HepG2 (cell line): ENCODE measurements around the gene C1R. TPM values are rescaled to one million over a fixed set of nuclear protein-coding genes. Genes with fewer than 3 reads are reported as not detected.
A peak's percentile ranks its signal among the peaks of the same experiment; 100 is the strongest.

Source experiments
- CAMTA2 ChIP-seq: sonication (generic); formaldehyde crosslinking; IDR thresholded peaks from 2 replicates; pipeline ENCODE4 v1.4.0; 2020; ENCODE audit warnings: mild to moderate bottlenecking, missing genetic modification reagents, borderline replicate concordance
- CENPX ChIP-seq: sonication (generic); formaldehyde crosslinking; IDR thresholded peaks from 2 replicates; pipeline ENCODE4 v1.9.0; 2021; ENCODE audit warnings: mild to moderate bottlenecking, missing genetic modification reagents, moderate library complexity
- CREM ChIP-seq, 2 experiments: sonication (generic) in 1 of 2; formaldehyde crosslinking in 1 of 2; IDR thresholded peaks; 2 replicates each; pipeline versions ENCODE4 v1.4.0 to v1.6.1; 2016 to 2020; ENCODE audit warnings: antibody characterized with exemption in 1 of 2, mild to moderate bottlenecking in 1 of 2, missing genetic modification reagents in 1 of 2
- CTCF ChIP-seq: sonication (generic); formaldehyde crosslinking; IDR thresholded peaks from 2 replicates; pipeline ENCODE4 v1.5.0; 2020; ENCODE audit warnings: mild to moderate bottlenecking, missing genetic modification reagents, moderate library complexity
- HOMEZ ChIP-seq: IDR thresholded peaks from 2 replicates; pipeline ENCODE4 v1.6.1; 2016; ENCODE audit warnings: low read depth
- HOXA5 ChIP-seq: sonication (generic); formaldehyde crosslinking; IDR thresholded peaks from 2 replicates; pipeline ENCODE4 v1.4.0; 2020; ENCODE audit warnings: missing genetic modification reagents
- KDM1A ChIP-seq: IDR thresholded peaks from 2 replicates; pipeline ENCODE4 v1.6.1; 2016; ENCODE audit warnings: missing compliant biosample characterization
- MEF2D ChIP-seq: sonication (generic); formaldehyde crosslinking; IDR thresholded peaks from 2 replicates; pipeline ENCODE4 v1.5.1; 2020; ENCODE audit warnings: mild to moderate bottlenecking, missing genetic modification reagents
- MTERF4 ChIP-seq: sonication (generic); formaldehyde crosslinking; IDR thresholded peaks from 2 replicates; pipeline ENCODE4 v1.8.0; 2023; ENCODE audit warnings: mild to moderate bottlenecking, missing genetic modification reagents
- NCOR1 ChIP-seq: fragments of 200-600 bp; sonication (generic); IDR thresholded peaks from 2 replicates; pipeline ENCODE4 v1.7.0; 2017; ENCODE audit warnings: antibody characterized with exemption, low read length, borderline replicate concordance
- NRL ChIP-seq: sonication (generic); formaldehyde crosslinking; IDR thresholded peaks from 2 replicates; pipeline ENCODE4 v1.5.0; 2020; ENCODE audit warnings: missing genetic modification reagents, mild to moderate bottlenecking, moderate library complexity, borderline replicate concordance
- RFX1 ChIP-seq: fragments of 450-650 bp; IDR thresholded peaks from 2 replicates; pipeline ENCODE4 v1.6.1; 2017
- RFX5 ChIP-seq: IDR thresholded peaks from 2 replicates; pipeline ENCODE4 v1.6.1; 2011; ENCODE audit warnings: low read depth, low read length, improper control_type of control experiment
- SNRNP70 ChIP-seq: fragments of 200-400 bp; formaldehyde crosslinking; IDR thresholded peaks from 2 replicates; pipeline ENCODE4 v1.6.1; 2017; ENCODE audit warnings: mild to moderate bottlenecking, low read depth, low read length, moderate library complexity
- TGIF2 ChIP-seq: IDR thresholded peaks from 2 replicates; pipeline ENCODE4 v1.6.1; 2016; ENCODE audit warnings: control low read depth, missing compliant biosample characterization
- ZBTB3 ChIP-seq: sonication (generic); formaldehyde crosslinking; IDR thresholded peaks from 2 replicates; pipeline ENCODE4 v1.4.0; 2020; ENCODE audit warnings: low read depth, mild to moderate bottlenecking, moderate library complexity, missing genetic modification reagents, borderline replicate concordance
- ZNF280D ChIP-seq: sonication (generic); formaldehyde crosslinking; IDR thresholded peaks from 2 replicates; pipeline ENCODE4 v1.5.1; 2020; ENCODE audit warnings: mild to moderate bottlenecking, missing genetic modification reagents
- ZNF329 ChIP-seq: sonication (generic); formaldehyde crosslinking; IDR thresholded peaks from 2 replicates; pipeline ENCODE4 v1.9.0; 2021; ENCODE audit warnings: low read depth, mild to moderate bottlenecking, missing genetic modification reagents
- ZNF343 ChIP-seq: sonication (generic); formaldehyde crosslinking; IDR thresholded peaks from 2 replicates; pipeline ENCODE4 v1.4.0; 2020; ENCODE audit warnings: mild to moderate bottlenecking, missing genetic modification reagents
- ZNF570 ChIP-seq: sonication (generic); formaldehyde crosslinking; IDR thresholded peaks from 2 replicates; pipeline ENCODE4 v1.4.0; 2020; ENCODE audit warnings: mild to moderate bottlenecking, missing genetic modification reagents, borderline replicate concordance
- polyA plus RNA-seq, 8 experiments: library from polyadenylated mRNA; depleted of rRNA in 3 of 8; stranded (reverse) in 7 of 8; unstranded in 1 of 8; fragments of >200 nt; fragmentation: Illumina TruSeq in 4 of 8; extraction: Trizol in 4 of 8; gene quantifications; 2 replicates each; pipeline versions ENCODE4 v1.2.1 to v1.2.3, GENCODE V29; 2011 to 2016; ENCODE audit warnings: low read depth in 4 of 8, missing spikeins in 1 of 8, mixed read lengths in 1 of 8; ENCODE audit not compliant: insufficient read depth in 1 of 8
- total RNA-seq, 5 experiments: library from RNA; depleted of rRNA; stranded (reverse); fragments of >200 nt; fragmentation: Illumina TruSeq; extraction: Trizol; gene quantifications; 2 replicates each; pipeline ENCODE4 v1.2.3, GENCODE V29; 2016; ENCODE audit warnings: low read depth in 1 of 5

C1R gene
- total and polyA plus RNA-seq, 2 of the 13 experiments (the other 11 are each of a cell fraction or from before 2014, with no cell fraction given): 3.5 to 6.5 TPM

GRCh38 chr12:7129872-7130691 is 37.8 kb upstream of the C1R start, which contains the start of gene CLSTN3 (continued):
- TF ChIP-seq ZBTB3: no peak
- no peak for TF ChIP-seq NRL (CRISPR knock-in tag)
- TF ChIP-seq ZNF570: no peak
- no peak for TF ChIP-seq CENPX (CRISPR knock-in tag)
- TF ChIP-seq CAMTA2 (CRISPR knock-in tag): no peak
- TF ChIP-seq MEF2D (CRISPR knock-in tag): 0 out of 2 replicates have a peak, but pooled peaks have one; percentile 13
- TF ChIP-seq KDM1A (CRISPR knock-in tag): no peak
- no peak for TF ChIP-seq CTCF (CRISPR knock-in tag)
- no peak for TF ChIP-seq ZNF343 (CRISPR knock-in tag)
- TF ChIP-seq ZNF280D: no peak
- no peak for TF ChIP-seq HOMEZ
- TF ChIP-seq MTERF4 (CRISPR knock-in tag): no peak
- TF ChIP-seq NCOR1: peak; percentile 33; the same call in 1 of the 2 replicates
- 0 out of 2 replicates have a peak, but pooled peaks have one; percentile 12 for TF ChIP-seq RFX5
- TF ChIP-seq CREM (IDR thresholded peaks at IDR 0.05): peak; percentile 87
- no peak for TF ChIP-seq CREM (CRISPR knock-in tag; IDR thresholded peaks at IDR 0.05)
- 0 out of 2 replicates have a peak, but pooled peaks have one; percentile 34 for TF ChIP-seq ZNF329
- TF ChIP-seq HOXA5: 0 out of 2 replicates have a peak, but pooled peaks have one; percentile 21
- no peak for TF ChIP-seq SNRNP70
- TF ChIP-seq TGIF2 (CRISPR knock-in tag): peak; percentile 29; the same call in 1 of the 2 replicates
- no peak for TF ChIP-seq RFX1
